Mesenchymal stem cell (in vitro differentiated cells and primary cell): ENCODE measurements around the gene ZSWIM5.

Source experiments
- DNase-seq: peaks from one replicate; pipeline ENCODE4 v3.0.0-alpha.2; 2013
- H2AFZ ChIP-seq: one replicate; pipeline ENCODE4 v1.6.1; 2013; ENCODE audit warnings: low read depth, mild to moderate bottlenecking, control low read depth, inconsistent platforms, low read length, moderate library complexity
- H2AK5ac ChIP-seq: 2 replicates; pipeline ENCODE4 v1.6.1; 2013; ENCODE audit warnings: low read length, moderate library complexity, mild to moderate bottlenecking, inconsistent platforms; ENCODE audit not compliant: severe bottlenecking
- H2BK120ac ChIP-seq: one replicate; pipeline ENCODE4 v1.6.1; 2013; ENCODE audit warnings: low read depth, mild to moderate bottlenecking, inconsistent platforms, low read length, moderate library complexity
- H2BK12ac ChIP-seq, 2 experiments: one replicate each; pipeline ENCODE4 v1.6.1; 2013; ENCODE audit warnings: inconsistent platforms in 2 of 2, low read length in 2 of 2, mild to moderate bottlenecking in 2 of 2, moderate library complexity in 2 of 2, control low read depth in 1 of 2
- H2BK15ac ChIP-seq: one replicate; pipeline ENCODE4 v1.6.1; 2013; ENCODE audit warnings: mild to moderate bottlenecking, low read depth, inconsistent platforms; ENCODE audit not compliant: poor library complexity, severe bottlenecking
- H2BK5ac ChIP-seq: 2 replicates; pipeline ENCODE4 v1.6.1; 2013; ENCODE audit warnings: low read depth, mild to moderate bottlenecking, low read length, control low read depth, inconsistent platforms; ENCODE audit not compliant: poor library complexity, severe bottlenecking
- H3K14ac ChIP-seq, 2 experiments: one replicate each; pipeline ENCODE4 v1.6.1; 2013; ENCODE audit warnings: inconsistent platforms in 2 of 2, low read length in 2 of 2, control low read depth in 1 of 2, mild to moderate bottlenecking in 1 of 2, moderate library complexity in 1 of 2
- H3K18ac ChIP-seq, 2 experiments: one replicate each; pipeline ENCODE4 v1.6.1; 2013; ENCODE audit warnings: inconsistent platforms in 2 of 2, low read length in 2 of 2, control low read depth in 1 of 2, low read depth in 1 of 2, mild to moderate bottlenecking in 1 of 2
- H3K23ac ChIP-seq, 2 experiments: one replicate each; pipeline ENCODE4 v1.6.1; 2013; ENCODE audit warnings: inconsistent platforms in 2 of 2, low read length in 2 of 2, mild to moderate bottlenecking in 2 of 2, moderate library complexity in 2 of 2, control low read depth in 1 of 2
- H3K27ac ChIP-seq: 2 replicates; pipeline ENCODE4 v1.5.1; 2013; ENCODE audit warnings: mild to moderate bottlenecking, moderate library complexity, low read length, control low read depth, inconsistent platforms; ENCODE audit not compliant: poor library complexity, severe bottlenecking
- H3K27me3 ChIP-seq, 2 experiments: 2 replicates each; pipeline versions ENCODE4 v1.6.1 to v1.7.0; 2013; ENCODE audit warnings: low read length in 2 of 2, mild to moderate bottlenecking in 2 of 2, moderate library complexity in 2 of 2, control low read depth in 1 of 2, inconsistent platforms in 1 of 2; ENCODE audit not compliant: control insufficient read depth in 1 of 2, insufficient read depth in 1 of 2
- H3K36me3 ChIP-seq, 2 experiments: 2 replicates each; pipeline versions ENCODE4 v1.6.1 to v1.7.0; 2013; ENCODE audit warnings: low read length in 2 of 2, control low read depth in 1 of 2, inconsistent platforms in 1 of 2, low read depth in 1 of 2, mild to moderate bottlenecking in 1 of 2; ENCODE audit not compliant: insufficient read depth in 2 of 2, control insufficient read depth in 1 of 2
- H3K4ac ChIP-seq, 2 experiments: one replicate each; pipeline ENCODE4 v1.6.1; 2013; ENCODE audit warnings: inconsistent platforms in 2 of 2, low read length in 2 of 2, mild to moderate bottlenecking in 2 of 2, moderate library complexity in 2 of 2, control low read depth in 1 of 2, low read depth in 1 of 2
- H3K4me1 ChIP-seq: 2 replicates; pipeline ENCODE4 v1.6.1; 2013; ENCODE audit warnings: low read depth, low read length, control low read depth; ENCODE audit not compliant: control insufficient read depth, insufficient read depth
- H3K4me2 ChIP-seq: 2 replicates; pipeline ENCODE4 v1.6.1; 2013; ENCODE audit warnings: low read length, mild to moderate bottlenecking, inconsistent platforms; ENCODE audit not compliant: poor library complexity, severe bottlenecking
- H3K4me3 ChIP-seq, 2 experiments: 2 replicates each; pipeline versions ENCODE4 v1.5.1 to v1.7.0; 2013; ENCODE audit warnings: low read length in 2 of 2, mild to moderate bottlenecking in 2 of 2, control low read depth in 1 of 2, low read depth in 1 of 2; ENCODE audit not compliant: insufficient read depth in 1 of 2
- H3K79me1 ChIP-seq: replicated peaks from 2 replicates; pipeline ENCODE4 v1.6.1; 2013; ENCODE audit warnings: mild to moderate bottlenecking, control low read depth, low read length, inconsistent platforms; ENCODE audit not compliant: poor library complexity, severe bottlenecking
- H3K9ac ChIP-seq: 2 replicates; pipeline ENCODE4 v1.7.0; 2013; ENCODE audit warnings: mild to moderate bottlenecking, low read length, moderate library complexity
- H3K9me3 ChIP-seq: 2 replicates; pipeline ENCODE4 v1.7.0; 2013; ENCODE audit warnings: mild to moderate bottlenecking, low read length; ENCODE audit not compliant: control insufficient read depth
- H4K8ac ChIP-seq: one replicate; pipeline ENCODE4 v1.6.1; 2013; ENCODE audit warnings: inconsistent platforms, mild to moderate bottlenecking, low read length, moderate library complexity
- H4K91ac ChIP-seq: one replicate; pipeline ENCODE4 v1.6.1; 2013; ENCODE audit warnings: mild to moderate bottlenecking, low read length, inconsistent platforms
- WGBS: methylation state at CpG from one replicate; pipeline ENCODE4 v1.1.7; 2013; ENCODE audit warnings: mixed read lengths; 5-methylcytosine and 5-hydroxymethylcytosine counted together

The ZSWIM5 gene

GRCh38 chr1:45009956-45010854, 196.2 kb downstream of the ZSWIM5 start:
- H3K9ac ChIP-seq: peak overlapping the region; percentile 98
- no peak for DNase-seq
- H3K4me3 ChIP-seq: peak overlapping the region; percentile 90 to 93
- no peak overlapping the region for H3K27ac ChIP-seq
- 29% methylated on average over 41 of the region's 41 CpGs for WGBS
- peaks cover 61 to 62% of the 10 kb centered on the region in 2 experiments for H3K36me3 ChIP-seq
- H2BK5ac ChIP-seq: no peak overlapping the region
- peaks cover 41% of the 10 kb centered on the region for H3K79me1 ChIP-seq
- H2BK12ac ChIP-seq: no peak overlapping the region
- H3K9me3 ChIP-seq: no peaks in the 10 kb centered on the region
- peaks cover 28% of the 10 kb centered on the region for H3K4me1 ChIP-seq
- H4K91ac ChIP-seq: peak overlapping the region; percentile 3
- H3K4ac ChIP-seq: peak overlapping the region in 1 of 2 experiments; percentile 84
- H2BK15ac ChIP-seq: no peak overlapping the region
- no peak overlapping the region for H2AK5ac ChIP-seq
- peak overlapping the region in 1 of 2 experiments; percentile 77 for H3K18ac ChIP-seq
- no peak overlapping the region for H2BK120ac ChIP-seq
- H3K23ac ChIP-seq: peak overlapping the region in 1 of 2 experiments; percentile 46
- no peaks in the 10 kb centered on the region for H3K27me3 ChIP-seq
- H2AFZ ChIP-seq: peak overlapping the region; percentile 58
- H4K8ac ChIP-seq: no peak overlapping the region
- H3K14ac ChIP-seq: peak overlapping the region in 1 of 2 experiments; percentile 9
- H3K4me2 ChIP-seq: peak overlapping the region; percentile 66

GRCh38 chr1:45009296-45009865, 197.0 kb downstream of the ZSWIM5 start:
- H3K14ac ChIP-seq: no peak overlapping the region
- H3K4me3 ChIP-seq: peak overlapping the region in 1 of 2 experiments; percentile 90
- no peak overlapping the region for H3K27ac ChIP-seq
- no peak overlapping the region for H2BK15ac ChIP-seq
- H3K4me2 ChIP-seq: peak overlapping the region; percentile 66
- no peak overlapping the region for H4K8ac ChIP-seq
- H3K23ac ChIP-seq: no peak overlapping the region
- H2AK5ac ChIP-seq: no peak overlapping the region
- H3K79me1 ChIP-seq: peaks cover 37% of the 10 kb centered on the region
- peaks cover 25% of the 10 kb centered on the region for H3K4me1 ChIP-seq
- no peaks in the 10 kb centered on the region for H3K9me3 ChIP-seq
- DNase-seq: no peak
- peak overlapping the region; percentile 98 for H3K9ac ChIP-seq
- H2BK12ac ChIP-seq: no peak overlapping the region
- H2AFZ ChIP-seq: no peak overlapping the region
- H2BK120ac ChIP-seq: no peak overlapping the region
- H3K4ac ChIP-seq: no peak overlapping the region
- no peak overlapping the region for H4K91ac ChIP-seq
- no peak overlapping the region for H2BK5ac ChIP-seq
- peaks cover 63 to 65% of the 10 kb centered on the region in 2 experiments for H3K36me3 ChIP-seq
- no peaks in the 10 kb centered on the region for H3K27me3 ChIP-seq
- H3K18ac ChIP-seq: no peak overlapping the region
- WGBS: 92% methylated on average over 10 of the region's 11 CpGs

- Histone ChIP-seq H2BK5ac (no peak overlapping the region), H3K9me3 (no peaks in the 10 kb centered on the region), H2BK15ac (no peak overlapping the region), H3K4ac (no peak overlapping the region), H3K14ac (no peak overlapping the region), H2BK12ac (no peak overlapping the region), H2AK5ac (no peak overlapping the region), H3K27me3 (no peaks in the 10 kb centered on the region), H3K4me3 (no peak overlapping the region), H4K8ac (no peak overlapping the region), H3K23ac (no peak overlapping the region), H3K27ac (no peak overlapping the region), H3K79me1 (peaks cover 33% of the 10 kb centered on the region), H3K9ac (no peak overlapping the region), H3K18ac (no peak overlapping the region), H4K91ac (no peak overlapping the region), H2BK120ac (no peak overlapping the region), H2AFZ (no peak overlapping the region), H3K4me2 (no peak overlapping the region), H3K36me3 (peaks cover 65% of the 10 kb centered on the region in 2 experiments), H3K4me1 (peaks cover 20% of the 10 kb centered on the region)
- WGBS: 97% methylated on average over 12 of the region's 12 CpGs
- no peak for DNase-seq
These were observed 197.9 kb downstream of the ZSWIM5 start for GRCh38 chr1:45008516-45008915.

- H3K36me3 ChIP-seq: peaks cover 67 to 68% of the 10 kb centered on the region in 2 experiments
- no peak overlapping the region for H2AFZ ChIP-seq
- H3K4me2 ChIP-seq: no peak overlapping the region
- H3K9me3 ChIP-seq: no peaks in the 10 kb centered on the region
- H3K9ac ChIP-seq: no peak overlapping the region
- H3K4ac ChIP-seq: no peak overlapping the region
- H4K91ac ChIP-seq: no peak overlapping the region
- H3K79me1 ChIP-seq: peaks cover 31% of the 10 kb centered on the region
- no peak overlapping the region for H4K8ac ChIP-seq
- no peaks in the 10 kb centered on the region for H3K27me3 ChIP-seq
- H3K14ac ChIP-seq: no peak overlapping the region
- H2BK5ac ChIP-seq: no peak overlapping the region
- 99% methylated on average over 3 of the region's 3 CpGs for WGBS
- H2AK5ac ChIP-seq: no peak overlapping the region
- no peak overlapping the region for H3K27ac ChIP-seq
- H3K4me3 ChIP-seq: no peak overlapping the region
- peaks cover 17% of the 10 kb centered on the region for H3K4me1 ChIP-seq
- no peak overlapping the region for H2BK15ac ChIP-seq
- H2BK12ac ChIP-seq: no peak overlapping the region
- H3K23ac ChIP-seq: no peak overlapping the region
- no peak overlapping the region for H3K18ac ChIP-seq
- no peak overlapping the region for H2BK120ac ChIP-seq
- DNase-seq: no peak
These were observed 198.3 kb downstream of the ZSWIM5 start for GRCh38 chr1:45008076-45008475.
